ENCODE measurements around the gene FURIN.

Gene FURIN

GRCh38 chr15:90826886-90827435, 41.4 kb upstream of the FURIN start:
- DNase-seq (ENCODE audit: low spot score) = no peak
- in situ Hi-C loops (cut with MboI; ENCODE audit: low pct_unique_long_range_greater_than_20kb, low sequenced_read_pairs, unreplicated experiment) = no loop called here

GRCh38 chr15:90828111-90828510, 40.3 kb upstream of the FURIN start:
- no peak for DNase-seq (ENCODE audit: low spot score)
- TF ChIP-seq CTCF (IDR thresholded peaks at IDR 0.05; ENCODE audit: extremely low read depth, insufficient read depth, missing control alignments) = no peak
- in situ Hi-C loops (cut with MboI; ENCODE audit: low pct_unique_long_range_greater_than_20kb, low sequenced_read_pairs, unreplicated experiment) = no loop called here

More at GRCh38 chr15:90826886-90827435, 41.4 kb upstream of the FURIN start:
- no peak for TF ChIP-seq CTCF (IDR thresholded peaks at IDR 0.05; ENCODE audit: extremely low read depth, insufficient read depth, missing control alignments)

- in situ Hi-C loops (cut with MboI; ENCODE audit: low pct_unique_long_range_greater_than_20kb, low sequenced_read_pairs, unreplicated experiment) = no loop called here
- no peak for TF ChIP-seq CTCF (IDR thresholded peaks at IDR 0.05; ENCODE audit: extremely low read depth, insufficient read depth, missing control alignments)
Observed at GRCh38 chr15:90829126-90829525, 39.3 kb upstream of the FURIN start.

GRCh38 chr15:90829942-90830440, 38.4 kb upstream of the FURIN start:
- in situ Hi-C loops (cut with MboI; ENCODE audit: low pct_unique_long_range_greater_than_20kb, low sequenced_read_pairs, unreplicated experiment) = no loop called here
- DNase-seq (ENCODE audit: low spot score) = peak; percentile 73
- no peak for TF ChIP-seq CTCF (IDR thresholded peaks at IDR 0.05; ENCODE audit: extremely low read depth, insufficient read depth, missing control alignments)

More at GRCh38 chr15:90829126-90829525, 39.3 kb upstream of the FURIN start:
- DNase-seq (ENCODE audit: low spot score) = no peak

- in situ Hi-C loops (cut with MboI; ENCODE audit: low pct_unique_long_range_greater_than_20kb, low sequenced_read_pairs, unreplicated experiment) = no loop called here
- no peak for TF ChIP-seq CTCF (IDR thresholded peaks at IDR 0.05; ENCODE audit: extremely low read depth, insufficient read depth, missing control alignments)
- DNase-seq (ENCODE audit: low spot score) = no peak
Observed at GRCh38 chr15:90834626-90835025, 33.8 kb upstream of the FURIN start.

- in situ Hi-C loops (cut with MboI; ENCODE audit: low pct_unique_long_range_greater_than_20kb, low sequenced_read_pairs, unreplicated experiment) = no loop called here
- DNase-seq (ENCODE audit: low spot score) = no peak
- TF ChIP-seq CTCF (IDR thresholded peaks at IDR 0.05; ENCODE audit: extremely low read depth, insufficient read depth, missing control alignments) = no peak
Observed at GRCh38 chr15:90836296-90836871, 32.0 kb upstream of the FURIN start.
